HepG2 (cell line): ENCODE data around the gene CYP4F12. TPM values are rescaled to one million over a fixed set of nuclear protein-coding genes. Genes with fewer than 3 reads are reported as not detected.
A peak's percentile ranks its signal among the peaks of the same experiment; 100 is the strongest.

Experiments used
- AKNA ChIP-seq: sonication (generic); formaldehyde crosslinking; IDR thresholded peaks from 2 replicates; pipeline ENCODE4 v1.4.0; 2020; ENCODE audit warnings: missing genetic modification reagents, borderline replicate concordance
- BORCS8-MEF2B ChIP-seq: sonication (generic); formaldehyde crosslinking; IDR thresholded peaks from 2 replicates; pipeline ENCODE4 v1.8.0; 2022; ENCODE audit warnings: mild to moderate bottlenecking, missing genetic modification reagents
- CBX5 ChIP-seq: sonication (generic); formaldehyde crosslinking; IDR thresholded peaks from 2 replicates; pipeline ENCODE4 v1.4.0; 2020; ENCODE audit warnings: missing genetic modification reagents, borderline replicate concordance
- CREM ChIP-seq, 2 experiments: sonication (generic) in 1 of 2; formaldehyde crosslinking in 1 of 2; IDR thresholded peaks; 2 replicates each; pipeline versions ENCODE4 v1.4.0 to v1.6.1; 2016 to 2020; ENCODE audit warnings: antibody characterized with exemption in 1 of 2, mild to moderate bottlenecking in 1 of 2, missing genetic modification reagents in 1 of 2
- FOXC1 ChIP-seq: sonication (generic); formaldehyde crosslinking; IDR thresholded peaks from 2 replicates; pipeline ENCODE4 v1.8.0; 2022; ENCODE audit warnings: mild to moderate bottlenecking, missing genetic modification reagents, borderline replicate concordance
- FOXJ3 ChIP-seq: sonication (generic); formaldehyde crosslinking; IDR thresholded peaks from 2 replicates; pipeline ENCODE4 v1.4.0; 2020; ENCODE audit warnings: missing genetic modification reagents, mild to moderate bottlenecking, borderline replicate concordance
- MED8 ChIP-seq: sonication (generic); formaldehyde crosslinking; IDR thresholded peaks from 2 replicates; pipeline ENCODE4 v1.8.1; 2023; ENCODE audit warnings: mild to moderate bottlenecking, missing genetic modification reagents; ENCODE audit not compliant: insufficient replicate concordance
- MXD3 ChIP-seq: IDR thresholded peaks from 2 replicates; pipeline ENCODE4 v1.6.1; 2016; ENCODE audit warnings: mild to moderate bottlenecking, missing biosample characterization, missing genetic modification reagents
- NCOA5 ChIP-seq: sonication (generic); formaldehyde crosslinking; IDR thresholded peaks from 2 replicates; pipeline ENCODE4 v1.4.0; 2020; ENCODE audit warnings: missing genetic modification reagents
- NFIB ChIP-seq: sonication (generic); formaldehyde crosslinking; IDR thresholded peaks from 2 replicates; pipeline ENCODE4 v1.9.0; 2021; ENCODE audit warnings: missing genetic modification reagents, mild to moderate bottlenecking, borderline replicate concordance
- NR0B2 ChIP-seq: sonication (generic); formaldehyde crosslinking; IDR thresholded peaks from 2 replicates; pipeline ENCODE4 v1.4.0; 2020; ENCODE audit warnings: mild to moderate bottlenecking, missing genetic modification reagents
- RBM22 ChIP-seq: fragments of 200-400 bp; formaldehyde crosslinking; optimal IDR thresholded peaks from 2 replicates; pipeline ENCODE3; 2017; ENCODE audit warnings: mild to moderate bottlenecking, low read length, moderate library complexity
- TBX3 ChIP-seq: fragments of 450-650 bp; IDR thresholded peaks from 2 replicates; pipeline ENCODE4 v1.6.1; 2017; ENCODE audit warnings: antibody characterized with exemption, mild to moderate bottlenecking, inconsistent platforms, borderline replicate concordance
- TEAD3 ChIP-seq: optimal IDR thresholded peaks from 2 replicates; pipeline ENCODE3; 2016; ENCODE audit warnings: borderline replicate concordance
- ZNF205 ChIP-seq: IDR thresholded peaks from 2 replicates; pipeline ENCODE4 v1.6.1; 2018; ENCODE audit warnings: missing biosample characterization, missing genetic modification reagents
- ZNF24 ChIP-seq: fragments of 450-650 bp; IDR thresholded peaks from 2 replicates; pipeline ENCODE4 v1.6.1; 2017; ENCODE audit warnings: antibody characterized with exemption, mild to moderate bottlenecking
- ZNF644 ChIP-seq: IDR thresholded peaks from 2 replicates; pipeline ENCODE4 v1.6.1; 2016; ENCODE audit warnings: low read depth
- ZNF710 ChIP-seq: sonication (generic); formaldehyde crosslinking; IDR thresholded peaks from 2 replicates; pipeline ENCODE4 v1.5.0; 2020; ENCODE audit warnings: mild to moderate bottlenecking, missing genetic modification reagents, borderline replicate concordance
- polyA plus RNA-seq, 8 experiments: library from polyadenylated mRNA; depleted of rRNA in 3 of 8; stranded (reverse) in 7 of 8; unstranded in 1 of 8; fragments of >200 nt; fragmentation: Illumina TruSeq in 4 of 8; extraction: Trizol in 4 of 8; gene quantifications; 2 replicates each; pipeline versions ENCODE4 v1.2.1 to v1.2.3, GENCODE V29; 2011 to 2016; ENCODE audit warnings: low read depth in 4 of 8, missing spikeins in 1 of 8, mixed read lengths in 1 of 8; ENCODE audit not compliant: insufficient read depth in 1 of 8
- total RNA-seq, 5 experiments: library from RNA; depleted of rRNA; stranded (reverse); fragments of >200 nt; fragmentation: Illumina TruSeq; extraction: Trizol; gene quantifications; 2 replicates each; pipeline ENCODE4 v1.2.3, GENCODE V29; 2016; ENCODE audit warnings: low read depth in 1 of 5
- TF ChIP-seq, protein P1 (sequence below): sonication (generic); formaldehyde crosslinking; IDR thresholded peaks from 2 replicates; pipeline ENCODE4 v1.8.1; 2023; ENCODE audit warnings: mild to moderate bottlenecking, missing genetic modification reagents, borderline replicate concordance
- TF ChIP-seq, protein P2 (sequence below): sonication (generic); formaldehyde crosslinking; IDR thresholded peaks from 2 replicates; pipeline ENCODE4 v1.8.0; 2022; ENCODE audit warnings: missing genetic modification reagents, low read depth, mild to moderate bottlenecking, borderline replicate concordance

CYP4F12 gene
- total and polyA plus RNA-seq, 2 of the 13 experiments (the other 11 are each of a cell fraction or from before 2014, with no cell fraction given) = 29.9 to 30.8 TPM

- TF ChIP-seq MXD3 = no peak
- TF ChIP-seq TEAD3 (CRISPR knock-in tag) = peak; percentile 37
- peak; percentile 84; the same call in 1 of the 2 replicates for TF ChIP-seq FOXJ3 (CRISPR knock-in tag)
- no peak for TF ChIP-seq NR0B2 (CRISPR knock-in tag)
- peak; percentile 60; the same call in 1 of the 2 replicates for TF ChIP-seq CBX5
- TF ChIP-seq ZNF24 = no peak
- TF ChIP-seq BORCS8-MEF2B (CRISPR knock-in tag) = no peak
- no peak for TF ChIP-seq ZNF205
- 0 out of 2 replicates have a peak, but pooled peaks have one; percentile 19 for TF ChIP-seq ZNF710 (CRISPR knock-in tag)
- TF ChIP-seq RBM22 = no peak
- TF ChIP-seq TBX3 = no peak
- no peak for TF ChIP-seq MED8
- TF ChIP-seq, protein P1, sequence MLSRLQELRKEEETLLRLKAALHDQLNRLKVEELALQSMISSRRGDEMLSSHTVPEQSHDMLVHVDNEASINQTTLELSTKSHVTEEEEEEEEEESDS (CRISPR knock-in tag) = no peak
- no peak for TF ChIP-seq NCOA5
- TF ChIP-seq CREM (IDR thresholded peaks at IDR 0.05) = peak; percentile 45; the same call in 1 of the 2 replicates
- TF ChIP-seq CREM (CRISPR knock-in tag; IDR thresholded peaks at IDR 0.05) = no peak
- TF ChIP-seq, protein P2, sequence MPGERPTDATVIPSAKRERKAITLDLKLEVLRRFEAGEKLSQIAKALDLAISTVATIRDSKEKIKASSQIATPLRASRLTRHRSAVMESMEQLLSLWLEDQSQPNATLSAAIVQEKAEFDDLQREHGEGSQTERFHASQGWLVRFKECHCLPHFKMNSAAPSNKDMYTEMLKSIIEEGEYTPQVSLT (CRISPR knock-in tag) = no peak
- no peak for TF ChIP-seq AKNA (CRISPR knock-in tag)
- no peak for TF ChIP-seq NFIB (CRISPR knock-in tag)
- TF ChIP-seq ZNF644 (CRISPR knock-in tag) = peak; percentile 48; the same call in 1 of the 2 replicates
- TF ChIP-seq FOXC1 = 0 out of 2 replicates have a peak, but pooled peaks have one; percentile 8
Measured at GRCh38 chr19:15640904-15641597, 31.8 kb upstream of the CYP4F12 start (continued).
